IPS-15b (cell line): Measurements from ENCODE around the gene KRTAP5-7.
"Not testable (repeated sequence)": the region's sequence is repeated elsewhere in the genome, so short reads cannot be mapped to it uniquely, and the experiment has no call there.

Experiments used
- H3K27me3 ChIP-seq: one replicate; pipeline ENCODE4 v1.6.1; 2013; ENCODE audit warnings: low read length; ENCODE audit not compliant: control insufficient read depth, insufficient read depth
- H3K36me3 ChIP-seq: one replicate; pipeline ENCODE4 v1.6.1; 2013; ENCODE audit warnings: low read length; ENCODE audit not compliant: control insufficient read depth, insufficient read depth
- H3K4me1 ChIP-seq: one replicate; pipeline ENCODE4 v1.6.1; 2013; ENCODE audit warnings: mild to moderate bottlenecking, low read length; ENCODE audit not compliant: control insufficient read depth, insufficient read depth
- H3K4me3 ChIP-seq: one replicate; pipeline ENCODE4 v1.5.1; 2013; ENCODE audit warnings: low read depth, low read length
- H3K9ac ChIP-seq: one replicate; pipeline ENCODE4 v1.6.1; 2013; ENCODE audit warnings: low read depth, mild to moderate bottlenecking, low read length
- H3K9me3 ChIP-seq: one replicate; pipeline ENCODE4 v1.6.1; 2013; ENCODE audit warnings: mild to moderate bottlenecking, low read length; ENCODE audit not compliant: control insufficient read depth, insufficient read depth

The KRTAP5-7 gene

DNA sequence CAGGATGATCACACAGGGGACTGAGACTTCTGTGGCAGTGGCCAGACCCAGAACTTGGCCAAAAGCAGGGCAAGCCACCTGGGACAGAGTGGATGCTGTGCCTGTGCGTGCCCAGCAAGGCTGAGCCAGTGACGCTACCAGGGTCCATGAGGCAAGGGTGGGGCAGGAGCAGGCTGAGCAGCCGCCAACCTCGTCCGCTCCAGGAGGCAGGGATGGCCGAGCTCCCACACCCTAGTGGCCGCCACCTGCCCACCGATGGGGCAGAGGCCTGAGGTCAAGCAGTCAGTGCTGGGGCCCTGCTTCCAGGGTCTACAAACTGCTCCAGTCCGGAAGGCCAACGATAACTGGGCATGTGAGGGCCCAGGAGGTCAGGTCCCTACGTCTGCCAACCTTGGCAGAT, 28.4 kb downstream of the KRTAP5-7 start:
- H3K9ac ChIP-seq = no peak overlapping the region
- H3K4me3 ChIP-seq = no peak overlapping the region
- H3K36me3 ChIP-seq = no peaks in the 10 kb centered on the region
- no peaks in the 10 kb centered on the region for H3K27me3 ChIP-seq
- H3K9me3 ChIP-seq = no peaks in the 10 kb centered on the region
- H3K4me1 ChIP-seq = no peaks in the 10 kb centered on the region

DNA sequence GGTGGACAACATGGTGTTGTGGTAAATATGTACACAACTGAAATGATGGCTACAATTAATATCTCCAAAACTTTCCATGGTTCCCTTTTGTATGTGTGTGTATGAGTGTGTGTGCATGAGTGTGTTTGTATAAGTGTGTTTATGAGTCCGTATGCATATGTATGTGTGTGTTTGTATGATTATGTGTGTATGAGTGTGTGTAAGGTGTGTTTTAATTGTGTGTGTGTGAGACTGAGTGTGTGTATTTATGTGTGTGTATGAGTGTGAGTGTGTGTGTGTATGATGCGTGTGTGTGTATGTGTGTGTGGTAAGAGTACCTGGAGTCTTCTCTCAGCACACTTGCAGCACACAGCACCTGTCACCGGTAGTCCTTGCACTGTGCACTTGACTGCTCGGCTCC, 29.0 kb downstream of the KRTAP5-7 start:
- H3K9ac ChIP-seq = no peak overlapping the region
- H3K4me3 ChIP-seq = no peak overlapping the region
- no peaks in the 10 kb centered on the region for H3K4me1 ChIP-seq
- no peaks in the 10 kb centered on the region for H3K27me3 ChIP-seq
- H3K36me3 ChIP-seq = no peaks in the 10 kb centered on the region
- H3K9me3 ChIP-seq = no peaks in the 10 kb centered on the region

DNA sequence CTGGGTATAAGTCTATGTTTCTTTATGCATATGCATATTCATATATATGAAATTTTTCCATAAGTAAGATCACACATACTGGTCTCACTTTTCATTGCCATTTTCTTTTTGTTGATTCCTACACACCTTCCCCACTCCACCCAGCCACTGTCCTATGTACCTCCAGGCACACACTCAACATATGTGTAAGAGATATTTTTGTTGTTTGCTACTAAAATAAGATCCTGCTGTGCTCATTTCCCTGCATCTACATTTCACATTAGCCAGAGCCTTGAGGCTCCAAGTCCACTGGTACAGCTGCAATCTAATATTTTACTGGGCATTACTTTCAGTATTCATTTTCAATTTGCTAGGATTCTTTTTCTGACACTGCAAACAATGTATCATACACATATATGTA, 30.2 kb downstream of the KRTAP5-7 start:
- no peak overlapping the region for H3K9ac ChIP-seq
- H3K27me3 ChIP-seq = no peaks in the 10 kb centered on the region
- H3K4me3 ChIP-seq = no peak overlapping the region

DNA sequence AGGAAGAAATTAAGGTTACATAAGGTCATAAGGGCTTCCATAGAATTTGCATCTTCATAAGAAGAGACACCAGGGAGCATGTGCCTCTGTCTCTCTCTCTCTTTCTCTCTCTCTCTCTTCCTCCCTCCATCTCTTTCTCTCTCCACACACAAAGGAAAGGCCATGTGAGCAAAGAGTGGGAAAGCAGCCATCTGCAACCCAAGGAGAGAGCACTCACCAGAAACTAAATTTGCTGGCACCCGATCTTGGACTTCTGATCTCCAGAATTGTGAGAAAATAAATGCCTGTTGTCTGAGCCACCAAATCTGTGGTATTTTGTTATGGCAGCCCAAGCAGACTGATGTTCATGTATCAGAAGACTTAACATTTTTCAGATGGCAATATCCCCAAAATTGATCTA, 31.9 kb downstream of the KRTAP5-7 start:
- Histone ChIP-seq H3K27me3 (no peaks in the 10 kb centered on the region), H3K9me3 (no peaks in the 10 kb centered on the region), H3K4me1 (no peaks in the 10 kb centered on the region), H3K9ac (no peak overlapping the region), H3K4me3 (no peak overlapping the region), H3K36me3 (no peaks in the 10 kb centered on the region)

More for the DNA sequence above, 30.2 kb downstream of the KRTAP5-7 start:
- H3K9me3 ChIP-seq = no peaks in the 10 kb centered on the region
- H3K4me1 ChIP-seq = no peaks in the 10 kb centered on the region
- no peaks in the 10 kb centered on the region for H3K36me3 ChIP-seq

DNA sequence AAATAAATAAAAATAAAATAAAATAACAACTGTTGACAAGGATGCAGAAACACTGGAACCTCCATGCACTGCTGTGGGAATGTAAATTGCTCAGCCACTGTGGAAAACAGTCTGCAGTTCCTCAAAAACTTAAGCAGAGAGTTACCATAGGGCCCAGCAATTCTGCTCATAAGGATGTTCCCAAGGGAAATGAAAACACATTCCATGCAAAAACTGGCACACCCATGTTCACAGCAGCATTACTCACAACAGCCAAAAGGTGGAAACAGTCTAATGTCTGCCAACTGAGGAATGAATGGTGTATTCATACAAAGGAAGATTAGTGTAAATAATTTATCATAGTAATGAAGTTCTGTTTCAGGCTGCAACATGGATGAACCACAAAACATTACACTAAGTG, 35.1 kb downstream of the KRTAP5-7 start:
- Histone ChIP-seq H3K9me3 (no peaks in the 10 kb centered on the region), H3K36me3 (no peaks in the 10 kb centered on the region), H3K27me3 (no peaks in the 10 kb centered on the region), H3K4me3 (no peak overlapping the region), H3K9ac (no peak overlapping the region), H3K4me1 (no peaks in the 10 kb centered on the region)

DNA sequence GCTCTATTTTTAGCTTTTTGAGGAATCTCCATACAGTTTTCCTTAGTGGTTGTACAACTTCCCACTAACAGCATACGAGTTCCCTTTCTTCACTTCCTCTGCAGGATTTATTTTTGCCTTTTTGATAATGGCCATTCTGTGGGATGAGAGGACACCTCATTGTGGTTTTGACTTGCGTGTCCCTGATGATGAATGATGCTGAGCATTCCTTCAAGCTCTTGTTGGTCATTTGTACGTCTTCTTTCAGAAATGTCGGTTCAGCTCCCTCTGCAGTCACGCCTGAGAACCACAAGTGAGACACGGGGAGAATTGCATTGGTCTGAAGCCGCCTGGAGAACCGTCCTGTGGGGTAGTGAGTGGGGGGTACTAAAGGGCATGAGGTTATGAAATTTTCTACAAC, 36.3 kb downstream of the KRTAP5-7 start:
- H3K9me3 ChIP-seq = no peaks in the 10 kb centered on the region
- H3K4me3 ChIP-seq = no peak overlapping the region

DNA sequence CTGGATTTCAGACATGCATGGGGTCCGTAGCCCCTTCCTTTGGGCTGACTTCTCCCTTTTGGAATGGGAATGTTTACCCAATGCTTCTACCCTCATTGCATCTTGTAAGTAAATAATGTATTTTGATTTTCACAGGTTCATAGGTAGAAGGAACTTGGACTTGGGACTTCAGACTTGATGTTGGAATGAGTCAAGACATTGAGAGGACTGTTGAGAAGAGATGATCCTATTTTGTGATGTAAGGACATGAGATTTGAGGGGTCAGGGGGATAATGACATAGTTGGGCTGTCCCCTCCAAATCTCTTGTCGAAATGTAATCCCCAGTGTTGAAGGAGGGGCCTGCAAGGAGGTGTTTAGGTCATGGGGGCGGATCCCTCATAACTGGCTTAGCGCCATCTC, 37.4 kb downstream of the KRTAP5-7 start:
- Histone ChIP-seq H3K4me1 (no peaks in the 10 kb centered on the region), H3K9me3 (no peaks in the 10 kb centered on the region), H3K9ac (no peak overlapping the region), H3K36me3 (no peaks in the 10 kb centered on the region), H3K4me3 (no peak overlapping the region), H3K27me3 (no peaks in the 10 kb centered on the region)

More for the DNA sequence above, 36.3 kb downstream of the KRTAP5-7 start:
- Histone ChIP-seq H3K4me1 (no peaks in the 10 kb centered on the region), H3K36me3 (no peaks in the 10 kb centered on the region), H3K27me3 (no peaks in the 10 kb centered on the region), H3K9ac (no peak overlapping the region)

DNA sequence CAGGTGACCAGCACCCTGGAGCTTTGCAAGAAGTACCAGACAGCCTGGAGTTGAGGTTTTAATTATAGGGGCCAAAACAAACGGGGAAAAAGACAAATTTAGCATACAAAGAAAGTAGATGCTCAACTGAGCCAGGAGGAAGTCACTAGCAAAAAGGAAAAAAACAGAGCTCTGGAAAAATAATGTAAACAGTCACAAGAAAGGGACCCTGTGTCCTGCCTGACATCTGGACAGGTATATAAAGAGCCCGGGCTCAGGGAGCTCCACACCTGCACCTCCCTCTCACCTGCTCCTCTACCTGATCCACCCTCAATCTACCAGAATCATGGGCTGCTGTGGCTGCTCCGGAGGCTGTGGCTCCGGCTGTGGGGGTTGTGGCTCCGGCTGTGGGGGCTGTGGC, 38.2 kb downstream of the KRTAP5-7 start, which contains the start of gene KRTAP5-10:
TSS of gene KRTAP5-10 (plus strand) at position 301 of the 400 bp plus-strand sequence. CDS start at position 326, 25 bp downstream.
- Histone ChIP-seq H3K4me1 (no peaks in the 10 kb centered on the region), H3K9ac (no peak within 1 kb of the TSS), H3K27me3 (no peaks in the 10 kb centered on the region), H3K4me3 (no peak within 1 kb of the TSS), H3K36me3 (no peaks in the 10 kb centered on the region), H3K9me3 (no peaks in the 10 kb centered on the region)

DNA sequence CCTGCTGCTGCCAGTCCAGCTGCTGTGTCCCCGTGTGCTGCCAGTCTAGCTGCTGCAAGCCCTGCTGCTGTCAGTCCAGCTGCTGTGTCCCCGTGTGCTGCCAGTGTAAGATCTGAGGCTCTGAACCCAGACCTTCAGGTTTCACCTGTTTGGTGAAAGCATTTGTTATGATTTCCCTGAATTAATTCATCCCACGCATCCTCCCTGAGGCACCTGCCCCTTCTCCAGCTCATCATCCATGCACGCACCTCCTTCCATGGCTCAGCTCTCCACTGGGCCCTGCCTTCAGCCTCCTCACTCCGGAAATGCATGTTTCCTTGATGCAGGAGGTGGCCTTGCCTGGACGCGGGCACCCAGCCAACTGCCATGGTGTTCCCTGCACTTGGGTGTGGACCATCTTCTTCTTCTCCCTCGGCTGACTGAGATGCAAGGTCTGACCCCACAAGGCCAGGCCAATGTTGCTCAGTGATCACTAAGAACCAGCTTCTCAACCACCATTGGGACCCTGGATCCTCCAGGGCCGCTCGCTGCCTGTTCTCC, 39.1 kb downstream of the KRTAP5-7 start:
- no peaks in the 10 kb centered on the region for H3K27me3 ChIP-seq
- no peak overlapping the region for H3K4me3 ChIP-seq

DNA sequence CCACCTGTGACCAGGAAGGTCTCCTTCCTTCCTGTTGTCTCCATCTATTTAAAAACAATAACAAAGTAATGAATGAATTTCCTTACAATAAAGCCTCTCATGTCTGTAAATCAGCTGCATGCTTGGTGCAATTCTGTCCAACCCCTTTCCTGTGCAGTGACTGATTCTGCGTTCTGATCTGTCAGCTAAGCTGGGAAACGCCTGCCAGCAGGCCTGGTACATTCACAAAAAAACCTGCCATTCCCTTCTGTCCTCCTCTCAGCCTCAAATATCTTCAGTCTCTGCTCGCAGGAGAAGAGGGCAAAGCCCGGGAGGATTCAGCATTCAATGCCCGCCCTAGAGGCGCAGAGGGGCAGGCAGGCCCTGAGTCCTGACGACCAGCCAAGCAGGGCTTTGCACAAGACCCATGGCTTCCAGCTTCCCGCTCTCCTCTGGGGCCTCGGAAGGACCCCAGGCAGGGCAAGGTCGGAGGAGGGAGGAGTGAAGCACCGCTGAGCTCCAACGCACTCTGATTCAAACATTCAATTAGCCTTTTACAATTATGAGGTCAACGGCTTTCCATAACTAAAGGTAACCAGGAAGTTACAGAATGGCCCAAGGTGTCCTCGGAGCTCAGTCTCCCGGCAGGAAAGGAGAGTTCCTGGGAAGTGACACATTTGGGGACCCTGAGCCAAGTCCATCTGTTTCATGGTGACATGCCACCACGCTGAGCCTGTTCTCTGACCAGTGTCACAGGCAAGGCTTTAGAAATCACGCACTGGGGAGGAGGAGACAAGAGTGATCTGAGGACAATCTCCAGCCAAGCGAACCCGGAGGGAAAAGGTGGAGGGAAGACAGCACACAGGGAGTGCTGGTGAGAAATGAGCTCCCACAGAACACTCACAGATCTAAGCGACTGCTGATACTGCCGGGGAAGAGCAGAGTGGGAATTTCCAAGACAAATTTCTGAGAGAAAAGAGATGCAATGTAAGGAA, 39.8 kb downstream of the KRTAP5-7 start:
- H3K27me3 ChIP-seq, H3K36me3 ChIP-seq: not testable (repeated sequence)

More for the DNA sequence above, 39.1 kb downstream of the KRTAP5-7 start:
- Histone ChIP-seq H3K4me1 (no peaks in the 10 kb centered on the region), H3K36me3 (no peaks in the 10 kb centered on the region), H3K9ac (no peak overlapping the region), H3K9me3 (no peaks in the 10 kb centered on the region)

DNA sequence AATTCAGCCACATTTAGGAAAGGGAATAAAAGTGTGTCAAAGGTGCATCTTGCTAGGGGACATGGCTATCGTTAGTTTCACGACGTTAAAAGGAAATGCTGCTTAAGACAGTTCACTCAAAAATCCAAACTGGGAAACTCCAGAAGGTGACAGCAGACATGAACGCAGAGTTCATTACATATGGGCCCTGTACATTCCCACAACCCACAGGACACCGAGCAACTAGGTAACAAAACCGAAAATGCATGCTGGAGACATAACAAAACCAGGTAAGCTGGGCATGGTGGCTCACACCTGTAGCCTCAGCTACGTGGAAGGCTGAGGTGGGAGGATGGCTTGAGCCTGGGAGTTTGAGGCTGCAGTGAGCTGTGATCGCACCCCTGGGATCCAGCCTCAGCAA, 40.6 kb downstream of the KRTAP5-7 start:
- not testable (repeated sequence) for H3K9me3 ChIP-seq, H3K27me3 ChIP-seq, H3K4me3 ChIP-seq, H3K4me1 ChIP-seq, H3K9ac ChIP-seq, H3K36me3 ChIP-seq

More for the DNA sequence above, 39.8 kb downstream of the KRTAP5-7 start:
- H3K4me3 ChIP-seq, H3K9ac ChIP-seq, H3K9me3 ChIP-seq, H3K4me1 ChIP-seq: not testable (repeated sequence)
